ENCODE measurements around the gene USP48. TPM values are rescaled to one million over a fixed set of nuclear protein-coding genes. Genes with fewer than 3 reads are reported as not detected.

The USP48 gene
- total RNA-seq, 2 donors from 2014 or later, result 36.2 to 47.5 TPM

GRCh38 chr1:21665711-21666575 lies 117.0 kb downstream of the USP48 start:
- H3K27me3 ChIP-seq (replicated peaks; ENCODE audit: insufficient read depth), result no peaks in the 10 kb centered on the region
- intact Hi-C loops (cut with DNase I), result loop anchor here (10.0 kb wide), 1 partner anchor 431 kb away; no protein-coding TSS in a partner anchor
- H3K4me3 ChIP-seq, result no peak overlapping the region
- no peak for DNase-seq (ENCODE audit: low spot score)
- no peak overlapping the region for H3K27ac ChIP-seq
- H3K9me3 ChIP-seq, result no peaks in the 10 kb centered on the region
- TF ChIP-seq, protein P1, sequence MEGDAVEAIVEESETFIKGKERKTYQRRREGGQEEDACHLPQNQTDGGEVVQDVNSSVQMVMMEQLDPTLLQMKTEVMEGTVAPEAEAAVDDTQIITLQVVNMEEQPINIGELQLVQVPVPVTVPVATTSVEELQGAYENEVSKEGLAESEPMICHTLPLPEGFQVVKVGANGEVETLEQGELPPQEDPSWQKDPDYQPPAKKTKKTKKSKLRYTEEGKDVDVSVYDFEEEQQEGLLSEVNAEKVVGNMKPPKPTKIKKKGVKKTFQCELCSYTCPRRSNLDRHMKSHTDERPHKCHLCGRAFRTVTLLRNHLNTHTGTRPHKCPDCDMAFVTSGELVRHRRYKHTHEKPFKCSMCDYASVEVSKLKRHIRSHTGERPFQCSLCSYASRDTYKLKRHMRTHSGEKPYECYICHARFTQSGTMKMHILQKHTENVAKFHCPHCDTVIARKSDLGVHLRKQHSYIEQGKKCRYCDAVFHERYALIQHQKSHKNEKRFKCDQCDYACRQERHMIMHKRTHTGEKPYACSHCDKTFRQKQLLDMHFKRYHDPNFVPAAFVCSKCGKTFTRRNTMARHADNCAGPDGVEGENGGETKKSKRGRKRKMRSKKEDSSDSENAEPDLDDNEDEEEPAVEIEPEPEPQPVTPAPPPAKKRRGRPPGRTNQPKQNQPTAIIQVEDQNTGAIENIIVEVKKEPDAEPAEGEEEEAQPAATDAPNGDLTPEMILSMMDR (IDR thresholded peaks at IDR 0.05), result no peak
- TF ChIP-seq POLR2AphosphoS5 (IDR thresholded peaks at IDR 0.05) (no peak), POLR2A (IDR thresholded peaks at IDR 0.05) (no peak)
- WGBS, result 59% methylated on average over 8 of the region's 8 CpGs
- no peaks in the 10 kb centered on the region for H3K4me1 ChIP-seq (replicated peaks)
- H3K36me3 ChIP-seq, result no peaks in the 10 kb centered on the region

GRCh38 chr1:21664806-21665588 lies 118.0 kb downstream of the USP48 start:
- no peak overlapping the region for H3K4me3 ChIP-seq
- no peak for TF ChIP-seq POLR2AphosphoS5 (IDR thresholded peaks at IDR 0.05)
- TF ChIP-seq, protein P1 (IDR thresholded peaks at IDR 0.05), result no peak
- no peak for DNase-seq (ENCODE audit: low spot score)
- intact Hi-C loops (cut with DNase I), result loop anchor here (10.0 kb wide), 1 partner anchor 430 kb away; no protein-coding TSS in a partner anchor
- H3K27me3 ChIP-seq (replicated peaks; ENCODE audit: insufficient read depth), result no peaks in the 10 kb centered on the region
- 74% methylated on average over 10 of the region's 10 CpGs for WGBS
- no peaks in the 10 kb centered on the region for H3K4me1 ChIP-seq (replicated peaks)
- no peaks in the 10 kb centered on the region for H3K9me3 ChIP-seq
- no peak overlapping the region for H3K27ac ChIP-seq
- H3K36me3 ChIP-seq, result no peaks in the 10 kb centered on the region

GRCh38 chr1:21663951-21664805 lies 118.8 kb downstream of the USP48 start:
- no peaks in the 10 kb centered on the region for H3K9me3 ChIP-seq
- no peaks in the 10 kb centered on the region for H3K4me1 ChIP-seq (replicated peaks)
- no peak overlapping the region for H3K27ac ChIP-seq
- TF ChIP-seq POLR2A (IDR thresholded peaks at IDR 0.05) (no peak), POLR2AphosphoS5 (IDR thresholded peaks at IDR 0.05) (no peak)
- TF ChIP-seq, protein P1 (IDR thresholded peaks at IDR 0.05), result no peak
- H3K27me3 ChIP-seq (replicated peaks; ENCODE audit: insufficient read depth), result no peaks in the 10 kb centered on the region
- DNase-seq (ENCODE audit: low spot score), result no peak
- intact Hi-C loops (cut with DNase I), result loop anchor here (10.0 kb wide), 1 partner anchor 429 kb away; no protein-coding TSS in a partner anchor
- no peak overlapping the region for H3K4me3 ChIP-seq
- WGBS, result 83% methylated on average over 16 of the region's 16 CpGs
- no peaks in the 10 kb centered on the region for H3K36me3 ChIP-seq

- H3K27ac ChIP-seq, result no peak overlapping the region
- no peaks in the 10 kb centered on the region for H3K27me3 ChIP-seq (replicated peaks; ENCODE audit: insufficient read depth)
- DNase-seq (ENCODE audit: low spot score), result no peak
- no peaks in the 10 kb centered on the region for H3K36me3 ChIP-seq
- WGBS, result 67% methylated on average over 10 of the region's 11 CpGs
- no peaks in the 10 kb centered on the region for H3K4me1 ChIP-seq (replicated peaks)
- no peak overlapping the region for H3K4me3 ChIP-seq
- no peak for TF ChIP-seq POLR2A (IDR thresholded peaks at IDR 0.05)
- intact Hi-C loops (cut with DNase I), result loop anchor here (10.0 kb wide), 1 partner anchor 429 kb away; no protein-coding TSS in a partner anchor
- H3K9me3 ChIP-seq, result no peaks in the 10 kb centered on the region
These were observed 119.5 kb downstream of the USP48 start for GRCh38 chr1:21663248-21663950.

All from prostate gland (tissue), 2 donors.